IPS-20b (cell line): Measurements from ENCODE around the gene ADAM10.

Experiments
- H3K27ac ChIP-seq: one replicate; pipeline ENCODE4 v1.5.1; 2013; ENCODE audit warnings: low read length
- H3K27me3 ChIP-seq: 2 replicates; pipeline ENCODE4 v1.6.1; 2013; ENCODE audit warnings: mild to moderate bottlenecking, low read length, inconsistent platforms; ENCODE audit not compliant: insufficient read depth
- H3K36me3 ChIP-seq: 2 replicates; pipeline ENCODE4 v1.6.1; 2013; ENCODE audit warnings: low read depth, mild to moderate bottlenecking, inconsistent platforms, low read length, moderate library complexity; ENCODE audit not compliant: insufficient read depth
- H3K4me1 ChIP-seq: 2 replicates; pipeline ENCODE4 v1.6.1; 2013; ENCODE audit warnings: mild to moderate bottlenecking, control low read depth, inconsistent platforms, low read length, moderate library complexity; ENCODE audit not compliant: insufficient read depth
- H3K4me3 ChIP-seq: 2 replicates; pipeline ENCODE4 v1.5.1; 2013; ENCODE audit warnings: mild to moderate bottlenecking, low read length, inconsistent platforms
- H3K9ac ChIP-seq: 2 replicates; pipeline ENCODE4 v1.6.1; 2013; ENCODE audit warnings: low read depth, mild to moderate bottlenecking, inconsistent platforms, low read length, moderate library complexity
- H3K9me3 ChIP-seq: 2 replicates; pipeline ENCODE4 v1.6.1; 2013; ENCODE audit warnings: mild to moderate bottlenecking, low read depth, low read length, inconsistent platforms; ENCODE audit not compliant: insufficient read depth

The ADAM10 gene

DNA sequence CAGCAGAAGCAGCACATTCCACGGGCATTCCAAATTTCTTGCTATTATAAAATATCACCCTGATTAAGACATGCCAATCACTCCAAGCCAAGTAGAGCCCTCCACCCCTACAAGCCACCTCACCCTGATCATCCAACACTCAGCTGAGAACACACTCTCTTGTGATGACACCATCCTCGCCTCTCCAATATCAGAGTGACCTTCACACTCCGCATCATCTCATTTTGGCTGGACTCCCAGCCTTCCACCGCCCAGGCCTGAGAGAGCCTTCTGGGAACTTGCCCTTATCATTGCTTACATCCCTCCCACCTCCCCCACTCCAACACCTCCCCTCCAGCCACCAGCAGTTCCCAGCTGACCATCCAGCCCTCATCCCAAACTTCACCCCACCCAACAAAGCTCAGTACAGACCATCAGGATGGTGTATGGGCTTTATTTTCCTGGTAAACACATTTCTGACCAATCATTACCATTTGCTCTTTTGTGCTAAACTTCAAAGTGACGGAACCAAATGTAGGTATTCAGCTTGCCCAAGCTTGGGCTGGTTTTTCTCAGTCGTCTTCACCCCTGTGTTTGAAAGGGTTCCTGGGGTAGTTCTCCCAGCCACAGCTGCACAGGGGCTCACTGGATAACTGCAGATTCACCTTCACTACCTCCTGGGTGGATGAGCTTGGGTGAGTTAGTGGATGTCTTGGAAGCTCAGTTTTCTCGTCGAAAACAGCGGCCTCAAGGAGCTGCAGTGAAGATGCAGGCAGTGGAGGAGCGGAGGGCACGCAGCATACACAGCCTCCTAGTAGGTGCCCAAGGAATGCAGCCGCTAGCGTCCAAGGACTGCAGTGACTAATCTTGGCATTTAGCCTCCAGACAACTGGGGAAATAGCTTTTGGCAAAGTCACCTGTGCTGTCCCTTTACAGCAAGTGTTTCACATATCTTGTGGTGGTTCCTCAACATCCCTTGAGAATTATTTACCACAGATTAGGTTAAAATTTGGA lies 202.6 kb downstream of the ADAM10 start:
- no peaks in the 10 kb centered on the region for H3K27me3 ChIP-seq
- H3K4me3 ChIP-seq = no peak overlapping the region
- no peak overlapping the region for H3K9ac ChIP-seq
- no peaks in the 10 kb centered on the region for H3K36me3 ChIP-seq
- no peak overlapping the region for H3K27ac ChIP-seq
- no peaks in the 10 kb centered on the region for H3K9me3 ChIP-seq
- H3K4me1 ChIP-seq = no peaks in the 10 kb centered on the region

DNA sequence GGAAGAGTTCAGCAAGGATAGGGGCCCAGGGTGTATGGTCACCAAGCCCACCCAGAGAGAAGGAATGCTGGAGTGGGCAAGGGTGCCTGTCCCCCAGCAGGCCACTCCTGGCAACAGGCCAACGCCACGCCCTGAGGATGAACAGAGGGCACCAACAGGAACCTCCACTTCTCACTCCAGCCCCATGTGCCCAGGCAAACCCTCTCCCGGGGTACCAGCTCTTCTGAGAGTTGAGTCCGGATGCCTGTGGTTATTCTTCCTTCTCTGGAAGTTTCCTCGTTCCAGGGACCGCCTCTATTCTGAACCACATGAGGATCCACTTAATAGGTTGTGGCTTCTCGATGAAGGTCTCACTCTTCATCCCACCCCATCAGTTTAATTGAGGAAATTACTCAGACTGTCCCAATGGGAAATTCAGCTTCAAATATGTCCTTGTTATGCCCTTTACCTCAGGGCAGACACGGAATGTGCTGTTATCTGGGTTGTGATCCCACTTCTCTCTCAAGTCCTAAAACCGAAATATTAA lies 203.4 kb downstream of the ADAM10 start:
- no peaks in the 10 kb centered on the region for H3K27me3 ChIP-seq
- no peak overlapping the region for H3K27ac ChIP-seq
- no peak overlapping the region for H3K9ac ChIP-seq
- H3K36me3 ChIP-seq = no peaks in the 10 kb centered on the region
- H3K4me3 ChIP-seq = no peak overlapping the region
- no peaks in the 10 kb centered on the region for H3K9me3 ChIP-seq
- H3K4me1 ChIP-seq = no peaks in the 10 kb centered on the region

DNA sequence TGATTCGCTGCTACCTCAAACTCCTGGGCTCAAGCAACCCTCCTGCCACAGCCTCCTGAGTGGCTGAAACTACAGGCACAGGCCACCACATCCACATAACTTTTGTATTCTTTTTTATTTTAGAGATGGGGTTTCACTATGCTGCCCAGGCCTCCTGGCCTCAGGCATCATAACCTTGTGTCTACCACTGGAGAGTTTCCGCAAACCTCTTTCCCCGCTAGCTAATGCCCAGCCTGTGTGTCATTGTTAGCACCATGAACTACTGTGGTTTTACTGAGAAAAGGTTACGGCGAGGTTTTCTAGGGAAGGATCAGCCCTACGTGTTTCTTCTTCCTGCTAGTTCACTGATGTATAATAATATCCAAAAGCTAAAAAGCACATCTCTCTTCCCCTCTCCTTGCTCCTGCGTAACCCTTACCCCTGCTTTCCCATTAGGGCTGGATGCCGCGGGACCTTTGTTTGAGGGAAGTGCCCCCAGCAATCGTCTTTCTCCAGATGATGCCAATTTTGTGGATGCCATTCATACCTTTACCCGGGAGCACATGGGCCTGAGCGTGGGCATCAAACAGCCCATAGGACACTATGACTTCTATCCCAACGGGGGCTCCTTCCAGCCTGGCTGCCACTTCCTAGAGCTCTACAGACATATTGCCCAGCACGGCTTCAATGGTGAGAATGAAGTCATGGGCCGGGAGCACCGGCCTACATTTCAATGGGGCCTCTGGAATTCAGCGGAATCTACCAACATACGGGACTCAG lies 204.0 kb downstream of the ADAM10 start:
- H3K27ac ChIP-seq = no peak overlapping the region
- no peaks in the 10 kb centered on the region for H3K4me1 ChIP-seq
- H3K36me3 ChIP-seq = no peaks in the 10 kb centered on the region
- no peaks in the 10 kb centered on the region for H3K9me3 ChIP-seq
- no peaks in the 10 kb centered on the region for H3K27me3 ChIP-seq
- H3K9ac ChIP-seq = no peak overlapping the region
- no peak overlapping the region for H3K4me3 ChIP-seq

DNA sequence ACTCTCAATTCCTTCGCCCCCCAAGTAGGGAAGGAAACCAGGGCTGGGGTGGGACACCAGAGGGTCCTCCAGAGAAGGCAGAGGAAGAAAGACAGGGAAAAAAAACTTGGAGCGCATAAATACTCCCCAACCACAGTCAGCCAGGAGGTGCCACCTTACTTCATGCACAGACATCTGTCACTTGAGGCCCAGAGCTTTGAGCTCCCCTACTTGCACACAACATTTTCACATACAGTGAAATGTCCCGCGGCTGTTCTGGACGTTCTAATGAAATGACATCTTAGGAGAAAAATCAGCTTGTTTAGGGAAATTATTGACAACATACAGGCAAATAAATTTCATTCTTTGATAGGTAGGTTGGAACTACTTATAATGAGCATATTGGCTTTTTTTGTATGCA lies 204.8 kb downstream of the ADAM10 start:
- H3K9ac ChIP-seq = no peak overlapping the region
- H3K27me3 ChIP-seq = no peaks in the 10 kb centered on the region
- no peak overlapping the region for H3K4me3 ChIP-seq
- no peaks in the 10 kb centered on the region for H3K4me1 ChIP-seq
- no peaks in the 10 kb centered on the region for H3K9me3 ChIP-seq
- no peak overlapping the region for H3K27ac ChIP-seq
- no peaks in the 10 kb centered on the region for H3K36me3 ChIP-seq

DNA sequence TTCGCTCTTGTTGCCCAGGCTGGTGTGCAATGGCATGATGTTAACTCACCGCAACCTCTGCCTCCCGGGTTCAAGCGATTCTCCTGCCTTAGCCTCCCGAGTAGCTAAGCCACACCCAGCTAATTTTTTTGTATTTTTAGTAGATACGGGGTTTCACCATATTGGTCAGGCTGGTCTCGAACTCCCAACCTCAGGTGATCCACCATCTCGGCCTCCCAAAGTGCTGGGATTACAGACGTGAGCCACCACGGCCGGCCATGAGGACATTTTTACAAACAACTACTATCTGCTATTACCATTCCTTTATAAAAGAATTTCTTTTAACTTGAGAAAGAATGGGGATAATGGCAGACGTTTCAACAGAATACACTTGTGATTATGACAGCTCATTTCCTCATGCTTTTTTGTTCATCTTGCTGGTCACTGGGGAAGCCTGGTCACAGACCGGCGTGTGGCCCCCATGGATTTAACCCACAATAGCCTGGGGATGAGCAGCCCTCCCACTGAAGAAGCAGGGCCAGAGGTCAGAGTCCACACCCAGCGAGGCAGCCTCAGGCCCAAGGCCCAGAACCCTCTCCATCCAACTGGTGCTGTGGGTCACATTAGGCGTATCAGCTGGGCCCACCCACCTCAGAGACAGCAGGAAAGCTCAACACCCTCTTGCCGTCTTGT lies 205.7 kb downstream of the ADAM10 start:
- H3K27me3 ChIP-seq = no peaks in the 10 kb centered on the region
- H3K9me3 ChIP-seq = no peaks in the 10 kb centered on the region
- H3K9ac ChIP-seq = no peak overlapping the region

DNA sequence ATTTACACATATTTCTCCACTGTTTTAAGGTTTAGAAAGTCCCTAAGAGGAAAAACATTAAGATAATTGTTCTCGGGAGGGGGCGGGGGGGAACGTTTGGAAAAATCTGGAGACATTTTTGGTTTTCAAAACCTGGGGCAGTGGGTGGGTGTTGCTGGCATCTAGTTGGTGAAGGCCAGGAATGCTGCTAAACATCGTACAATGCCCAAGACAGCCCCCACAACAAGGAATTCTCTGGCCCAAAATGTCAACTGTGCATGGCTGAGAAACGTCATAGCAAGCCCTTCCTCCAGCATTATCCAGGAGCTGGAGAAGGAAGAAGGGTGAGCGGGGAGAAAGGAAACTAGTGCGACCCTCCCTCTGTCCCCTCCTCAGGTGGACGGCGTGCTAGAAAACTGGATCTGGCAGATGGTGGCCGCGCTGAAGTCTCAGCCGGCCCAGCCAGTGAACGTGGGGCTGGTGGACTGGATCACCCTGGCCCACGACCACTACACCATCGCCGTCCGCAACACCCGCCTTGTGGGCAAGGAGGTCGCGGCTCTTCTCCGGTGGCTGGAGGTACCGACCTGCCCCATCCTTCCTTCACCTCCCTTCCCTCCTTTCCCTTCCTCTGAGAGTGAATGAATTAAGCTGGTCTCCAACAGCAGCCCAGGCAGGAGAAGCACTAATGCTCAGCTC lies 208.0 kb downstream of the ADAM10 start:
- Histone ChIP-seq H3K4me1 (no peaks in the 10 kb centered on the region), H3K27me3 (no peaks in the 10 kb centered on the region), H3K36me3 (no peaks in the 10 kb centered on the region), H3K9ac (no peak overlapping the region), H3K4me3 (no peak overlapping the region), H3K9me3 (no peaks in the 10 kb centered on the region), H3K27ac (no peak overlapping the region)

More for the DNA sequence above, 205.7 kb downstream of the ADAM10 start:
- H3K36me3 ChIP-seq = no peaks in the 10 kb centered on the region
- H3K4me1 ChIP-seq = no peaks in the 10 kb centered on the region
- no peak overlapping the region for H3K4me3 ChIP-seq
- H3K27ac ChIP-seq = no peak overlapping the region

DNA sequence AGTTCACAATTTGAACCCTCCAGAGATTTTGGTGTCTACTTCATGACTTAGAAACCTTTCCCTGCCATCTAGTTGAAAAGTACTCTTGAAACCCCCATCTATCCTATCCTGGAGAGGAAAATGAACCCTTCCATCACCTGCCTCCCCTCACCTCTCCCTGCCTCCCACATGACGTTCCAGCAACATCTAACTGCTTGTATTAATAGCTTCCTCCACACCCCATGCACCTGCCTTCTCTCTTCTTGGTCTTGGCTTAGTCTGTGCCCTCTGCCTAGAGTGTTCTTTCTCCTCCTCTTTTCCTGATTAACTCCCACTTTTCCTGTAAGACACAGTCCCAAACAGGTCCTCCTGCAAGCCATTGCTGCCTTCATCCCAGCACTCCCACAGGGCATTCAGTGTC lies 210.0 kb downstream of the ADAM10 start:
- H3K36me3 ChIP-seq = no peaks in the 10 kb centered on the region
- H3K4me3 ChIP-seq = no peak overlapping the region
- H3K9me3 ChIP-seq = no peaks in the 10 kb centered on the region
- no peaks in the 10 kb centered on the region for H3K4me1 ChIP-seq
- H3K27ac ChIP-seq = no peak overlapping the region
- no peaks in the 10 kb centered on the region for H3K27me3 ChIP-seq
- H3K9ac ChIP-seq = no peak overlapping the region

DNA sequence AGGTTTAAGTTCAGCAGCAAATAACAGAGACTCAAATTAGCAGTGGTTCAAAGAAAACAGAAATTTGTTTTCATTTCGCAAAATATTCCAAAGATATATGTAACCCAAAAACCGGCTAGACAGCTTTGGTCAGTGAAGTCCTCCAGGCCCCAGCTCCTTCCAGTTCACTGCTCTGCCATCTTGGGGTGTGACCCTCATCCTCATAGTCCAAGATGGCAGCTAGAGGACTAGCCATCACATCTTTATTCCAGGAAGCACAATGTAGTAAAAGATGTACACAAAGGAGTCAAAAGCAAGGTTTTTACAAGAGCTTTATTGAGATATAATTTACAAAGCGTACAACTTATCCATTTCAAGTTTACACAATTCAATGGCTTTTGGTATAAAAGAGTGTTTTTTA lies 210.6 kb downstream of the ADAM10 start:
- Histone ChIP-seq H3K4me3 (no peak overlapping the region), H3K4me1 (no peaks in the 10 kb centered on the region), H3K36me3 (no peaks in the 10 kb centered on the region), H3K9me3 (no peaks in the 10 kb centered on the region), H3K27me3 (no peaks in the 10 kb centered on the region), H3K27ac (no peak overlapping the region), H3K9ac (no peak overlapping the region)
